OCI-LY1 (cell line): ENCODE measurements around the gene RGS5.

Source experiments
- H2AFZ ChIP-seq: fragments of 200-600 bp; sonication (generic), shearing (Covaris generic); 2 replicates; pipeline ENCODE4 v1.6.0; 2014; ENCODE audit warnings: antibody characterized with exemption, mild to moderate bottlenecking, low read length
- H3F3A ChIP-seq: fragments of 200-600 bp; sonication (generic), shearing (Covaris generic); 2 replicates; pipeline ENCODE4 v1.6.0; 2014; ENCODE audit warnings: mild to moderate bottlenecking, antibody characterized with exemption, low read length, moderate library complexity; ENCODE audit not compliant: insufficient read depth
- H3K27ac ChIP-seq: fragments of 200-600 bp; sonication (generic); 2 replicates; pipeline ENCODE4 v1.5.1; 2014; ENCODE audit warnings: low read length, mixed run types, mild to moderate bottlenecking, low read depth; ENCODE audit not compliant: poor library complexity, severe bottlenecking
- H3K27me3 ChIP-seq: fragments of 200-600 bp; sonication (generic); 2 replicates; pipeline ENCODE4 v1.6.0; 2014; ENCODE audit warnings: antibody characterized with exemption, mild to moderate bottlenecking, low read length, moderate library complexity; ENCODE audit not compliant: insufficient read depth
- H3K36me3 ChIP-seq: fragments of 200-600 bp; sonication (generic); 2 replicates; pipeline ENCODE4 v1.6.1; 2014; ENCODE audit warnings: mild to moderate bottlenecking, antibody characterized with exemption, low read length, moderate library complexity, mixed read lengths; ENCODE audit not compliant: insufficient read depth
- H3K4me1 ChIP-seq: fragments of 200-600 bp; sonication (generic); 2 replicates; pipeline ENCODE4 v1.5.1; 2014; ENCODE audit warnings: mild to moderate bottlenecking, low read length, moderate library complexity; ENCODE audit not compliant: insufficient read depth, severe bottlenecking
- H3K4me2 ChIP-seq: fragments of 200-600 bp; sonication (generic), shearing (Covaris generic); 2 replicates; pipeline ENCODE4 v1.6.1; 2014; ENCODE audit warnings: low read length
- H3K4me3 ChIP-seq: fragments of 200-600 bp; sonication (generic); 2 replicates; pipeline ENCODE4 v1.5.1; 2014; ENCODE audit warnings: low read length, low read depth, mild to moderate bottlenecking, mixed read lengths; ENCODE audit not compliant: poor library complexity, severe bottlenecking
- H3K79me2 ChIP-seq: fragments of 200-600 bp; shearing (Covaris generic); 2 replicates; pipeline ENCODE4 v1.6.1; 2016; ENCODE audit warnings: mixed run types, low read length, mixed read lengths; ENCODE audit not compliant: insufficient read depth
- H3K9ac ChIP-seq: fragments of 200-600 bp; sonication (generic), shearing (Covaris generic); 2 replicates; pipeline ENCODE4 v1.6.1; 2014; ENCODE audit warnings: mild to moderate bottlenecking, low read length, mixed read lengths
- H3K9me2 ChIP-seq: fragments of 200-600 bp; sonication (generic), shearing (Covaris generic); 2 replicates; pipeline ENCODE4 v1.6.1; 2014; ENCODE audit warnings: low read depth, mild to moderate bottlenecking, low read length, mixed read lengths
- H3K9me3 ChIP-seq: fragments of 200-600 bp; shearing (Covaris generic); 2 replicates; pipeline ENCODE4 v1.6.1; 2014; ENCODE audit warnings: low read length, mixed read lengths
- H4K20me1 ChIP-seq: fragments of 200-600 bp; sonication (generic), shearing (Covaris generic); 2 replicates; pipeline ENCODE4 v1.6.0; 2016; ENCODE audit warnings: mild to moderate bottlenecking, low read length; ENCODE audit not compliant: insufficient read depth
- EZH2 ChIP-seq: fragments of 200-600 bp; sonication (generic), shearing (Covaris generic); IDR thresholded peaks from 2 replicates; pipeline ENCODE4 v1.8.0; 2017; ENCODE audit warnings: borderline replicate concordance, mixed run types, mild to moderate bottlenecking, antibody characterized with exemption, low read length, moderate library complexity, mixed read lengths
- TF ChIP-seq, protein P1 (sequence below): fragments of 200-600 bp; sonication (generic), shearing (Covaris generic); IDR thresholded peaks from 2 replicates; pipeline ENCODE4 v1.5.1; 2017; ENCODE audit warnings: mild to moderate bottlenecking, antibody characterized with exemption, low read length, moderate library complexity, mixed read lengths

The RGS5 gene

DNA sequence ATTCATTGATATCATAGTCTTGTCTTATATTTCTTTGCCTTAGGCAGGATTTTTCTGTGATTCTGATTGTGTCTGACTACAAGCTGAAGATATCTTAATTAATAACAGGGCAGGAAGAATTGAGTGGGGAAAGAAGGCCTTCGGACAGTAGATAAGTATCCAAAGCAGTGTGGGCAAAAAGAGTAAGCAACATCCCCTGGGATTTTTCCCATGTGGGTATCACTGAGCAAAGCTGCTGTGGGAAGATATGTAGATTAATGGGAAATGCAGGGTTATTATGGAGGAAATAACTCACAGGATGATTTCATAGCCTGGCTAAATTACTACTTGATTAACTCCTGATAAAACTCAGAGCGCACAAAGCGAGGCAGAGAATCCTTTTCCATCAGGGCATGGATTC, 55.7 kb downstream of the RGS5 start:
- H3K4me1 ChIP-seq = no peaks in the 10 kb centered on the region
- no peaks in the 10 kb centered on the region for H3K27me3 ChIP-seq
- H2AFZ ChIP-seq = no peak overlapping the region
- no peaks in the 10 kb centered on the region for H3K9me3 ChIP-seq
- H3K79me2 ChIP-seq = no peaks in the 10 kb centered on the region
- no peak overlapping the region for H3K4me3 ChIP-seq
- H3K36me3 ChIP-seq = no peaks in the 10 kb centered on the region
- no peaks in the 10 kb centered on the region for H4K20me1 ChIP-seq
- no peak overlapping the region for H3K9ac ChIP-seq
- H3K27ac ChIP-seq = no peak overlapping the region
- no peak for TF ChIP-seq EZH2
- TF ChIP-seq, protein P1, sequence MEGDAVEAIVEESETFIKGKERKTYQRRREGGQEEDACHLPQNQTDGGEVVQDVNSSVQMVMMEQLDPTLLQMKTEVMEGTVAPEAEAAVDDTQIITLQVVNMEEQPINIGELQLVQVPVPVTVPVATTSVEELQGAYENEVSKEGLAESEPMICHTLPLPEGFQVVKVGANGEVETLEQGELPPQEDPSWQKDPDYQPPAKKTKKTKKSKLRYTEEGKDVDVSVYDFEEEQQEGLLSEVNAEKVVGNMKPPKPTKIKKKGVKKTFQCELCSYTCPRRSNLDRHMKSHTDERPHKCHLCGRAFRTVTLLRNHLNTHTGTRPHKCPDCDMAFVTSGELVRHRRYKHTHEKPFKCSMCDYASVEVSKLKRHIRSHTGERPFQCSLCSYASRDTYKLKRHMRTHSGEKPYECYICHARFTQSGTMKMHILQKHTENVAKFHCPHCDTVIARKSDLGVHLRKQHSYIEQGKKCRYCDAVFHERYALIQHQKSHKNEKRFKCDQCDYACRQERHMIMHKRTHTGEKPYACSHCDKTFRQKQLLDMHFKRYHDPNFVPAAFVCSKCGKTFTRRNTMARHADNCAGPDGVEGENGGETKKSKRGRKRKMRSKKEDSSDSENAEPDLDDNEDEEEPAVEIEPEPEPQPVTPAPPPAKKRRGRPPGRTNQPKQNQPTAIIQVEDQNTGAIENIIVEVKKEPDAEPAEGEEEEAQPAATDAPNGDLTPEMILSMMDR = no peak
- H3K9me2 ChIP-seq = no peaks in the 10 kb centered on the region
- H3F3A ChIP-seq = no peaks in the 10 kb centered on the region
- H3K4me2 ChIP-seq = no peak overlapping the region

DNA sequence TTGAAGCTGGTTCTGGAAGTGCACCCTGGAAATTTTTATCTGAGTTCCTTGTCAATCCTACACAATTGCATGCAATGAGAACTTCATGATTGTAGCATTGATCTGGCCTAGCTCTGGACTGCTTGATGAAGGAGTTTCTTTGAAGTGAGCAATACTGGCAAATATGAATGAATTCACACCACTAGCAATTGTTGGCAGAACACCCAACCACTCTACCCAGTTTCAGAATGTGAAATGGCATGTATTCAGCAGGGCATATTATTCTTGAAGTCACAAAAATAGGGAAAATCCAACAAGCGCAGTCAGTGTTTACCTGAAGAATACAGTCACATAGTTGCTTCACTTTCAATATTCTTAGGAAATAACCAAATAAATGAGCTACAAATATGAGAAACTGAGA, 57.3 kb downstream of the RGS5 start:
- H3K4me2 ChIP-seq = no peak overlapping the region
- no peaks in the 10 kb centered on the region for H3K79me2 ChIP-seq
- H3K27ac ChIP-seq = no peak overlapping the region
- no peaks in the 10 kb centered on the region for H3K9me2 ChIP-seq
- no peaks in the 10 kb centered on the region for H3K27me3 ChIP-seq
- H3K9me3 ChIP-seq = no peaks in the 10 kb centered on the region
- no peak overlapping the region for H3K4me3 ChIP-seq
- TF ChIP-seq, protein P1 = no peak
- TF ChIP-seq EZH2 = no peak
- H3K4me1 ChIP-seq = no peaks in the 10 kb centered on the region
- no peaks in the 10 kb centered on the region for H3K36me3 ChIP-seq
- no peaks in the 10 kb centered on the region for H3F3A ChIP-seq
- no peak overlapping the region for H2AFZ ChIP-seq
- no peaks in the 10 kb centered on the region for H4K20me1 ChIP-seq
- no peak overlapping the region for H3K9ac ChIP-seq

DNA sequence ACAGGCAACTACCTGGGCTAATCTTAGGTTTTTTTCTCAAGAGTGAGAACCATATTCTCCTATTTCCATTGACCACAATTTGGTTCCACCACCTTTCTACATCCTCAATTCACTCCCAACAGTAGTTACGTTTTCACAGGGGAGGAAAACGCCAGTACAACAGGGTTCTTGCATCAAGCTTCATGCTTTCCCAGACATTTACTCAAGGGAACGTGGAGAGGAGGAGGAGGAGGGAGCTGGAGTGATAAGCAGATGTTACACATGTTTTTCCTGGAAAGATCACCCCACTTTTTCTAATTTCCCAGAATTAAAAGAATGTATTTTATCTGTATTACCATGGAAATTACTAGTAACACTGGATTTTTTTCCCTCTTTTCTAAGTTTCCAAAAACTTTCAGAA, 58.3 kb downstream of the RGS5 start:
- no peak overlapping the region for H3K9ac ChIP-seq

More for the DNA sequence above, 58.3 kb downstream of the RGS5 start:
- Histone ChIP-seq H3K4me2 (no peak overlapping the region), H3F3A (no peaks in the 10 kb centered on the region), H3K36me3 (no peaks in the 10 kb centered on the region), H2AFZ (no peak overlapping the region), H4K20me1 (no peaks in the 10 kb centered on the region), H3K9me3 (no peaks in the 10 kb centered on the region), H3K4me3 (no peak overlapping the region), H3K79me2 (no peaks in the 10 kb centered on the region), H3K9me2 (no peaks in the 10 kb centered on the region), H3K27ac (no peak overlapping the region), H3K27me3 (no peaks in the 10 kb centered on the region), H3K4me1 (no peaks in the 10 kb centered on the region)
- no peak for TF ChIP-seq EZH2
- TF ChIP-seq, protein P1 = no peak
